Measurements from ENCODE around the gene PITHD1.
"Not testable (repeated sequence)": the region's sequence is repeated elsewhere in the genome, so short reads cannot be mapped to it uniquely, and the experiment has no call there.

PITHD1 gene

GRCh38 chr1:23774174-23774880 lies 3.9 kb upstream of the PITHD1 start:
- DNase-seq, result no peak

- no peak for DNase-seq
Measured at GRCh38 chr1:23776217-23776616, 2.0 kb upstream of the PITHD1 start.

- DNase-seq, result no peak
Measured at GRCh38 chr1:23779826-23780371, 1.7 kb downstream of the PITHD1 start.

- DNase-seq, result not testable (repeated sequence)
Measured at GRCh38 chr1:23783141-23783540, 4.9 kb downstream of the PITHD1 start.

GRCh38 chr1:23784846-23785245 lies 6.6 kb downstream of the PITHD1 start:
- no peak for DNase-seq

GRCh38 chr1:23787701-23788100 lies 9.5 kb downstream of the PITHD1 start:
- DNase-seq, result no peak

GRCh38 chr1:23788695-23789094 lies 10.5 kb downstream of the PITHD1 start:
- no peak for DNase-seq

- peak; percentile 62 to 83 for DNase-seq
Measured at GRCh38 chr1:23790696-23791515, 12.7 kb downstream of the PITHD1 start, which contains the start of gene LYPLA2. TSS of gene LYPLA2 (plus strand) at chr1:23791145. CDS start at chr1:23792683, 1,538 bp downstream.

GRCh38 chr1:23791516-23792047 lies 13.4 kb downstream of the PITHD1 start:
- no peak for DNase-seq

- no peak for DNase-seq
Measured at GRCh38 chr1:23792151-23792945, 14.1 kb downstream of the PITHD1 start.

GRCh38 chr1:23793018-23793781 lies 15.0 kb downstream of the PITHD1 start:
- no peak for DNase-seq

GRCh38 chr1:23793861-23794731 lies 15.9 kb downstream of the PITHD1 start:
- DNase-seq, result no peak

GRCh38 chr1:23794732-23795182 lies 16.5 kb downstream of the PITHD1 start:
- DNase-seq, result not testable (repeated sequence)

GRCh38 chr1:23795676-23796465 lies 17.7 kb downstream of the PITHD1 start:
- no peak for DNase-seq

- DNase-seq, result no peak
Measured at GRCh38 chr1:23796466-23797271, 18.5 kb downstream of the PITHD1 start.

GRCh38 chr1:23797478-23798448 lies 19.5 kb downstream of the PITHD1 start:
- no peak for DNase-seq

- DNase-seq, result no peak
Measured at GRCh38 chr1:23798662-23799142, 20.5 kb downstream of the PITHD1 start.

- no peak for DNase-seq
Measured at GRCh38 chr1:23799255-23799569, 21.0 kb downstream of the PITHD1 start.

Measured in NCI-H187 (cell line).